Endothelial cell of coronary artery (primary cell): ENCODE measurements around the gene SMARCA4. TPM values are rescaled to one million over a fixed set of nuclear protein-coding genes. Genes with fewer than 3 reads are reported as not detected.

Source experiments
- total RNA-seq: library from RNA; depleted of rRNA; stranded (reverse); fragments of >200 nt; gene quantifications from 2 replicates; pipeline ENCODE4 v1.2.3, GENCODE V29; 2014

SMARCA4 gene
- total RNA-seq: 91.1 and 95.7 TPM in 2 replicates

GRCh38 chr19:10960314-10961072 lies at the start of gene SMARCA4:
Gene SMARCA4, plus strand, starts transcription at chr19:10961030. Its CDS starts 23,122 bp downstream, at chr19:10984152.

GRCh38 chr19:10928563-10929401 lies 32.0 kb upstream of the SMARCA4 start, which contains the start of the genes TIMM29 and YIPF2:
Gene TIMM29, plus strand, starts transcription at chr19:10928811. Its CDS starts 12 bp downstream, at chr19:10928823.
Gene YIPF2, minus strand, starts transcription at chr19:10928639. Its CDS starts 229 bp downstream, at chr19:10928410.

GRCh38 chr19:11089254-11090013 lies 128.6 kb downstream of the SMARCA4 start, which contains the start of gene LDLR:
Gene LDLR, plus strand, starts transcription at chr19:11089463. Its CDS starts 86 bp downstream, at chr19:11089549.

Other genes with a start within 250 kb of the SMARCA4 start
- gene DNM2, start 243.0 kb upstream of the SMARCA4 start, total RNA-seq: 106 and 132 TPM in 2 replicates
- 33.9 and 42.6 TPM in 2 replicates for gene TMED1, start 124.8 kb upstream of the SMARCA4 start, total RNA-seq
- 0.28 TPM in 1 of 2 replicates, not detected in the other for gene C19orf38, start 112.6 kb upstream of the SMARCA4 start, total RNA-seq
- 25.3 and 26.6 TPM in 2 replicates for gene CARM1, start 89.5 kb upstream of the SMARCA4 start, total RNA-seq
- 69.6 and 75.9 TPM in 2 replicates for gene YIPF2, start 32.4 kb upstream of the SMARCA4 start, total RNA-seq
- 24.2 and 27.0 TPM in 2 replicates for gene TIMM29, start 32.2 kb upstream of the SMARCA4 start, total RNA-seq
- 49.6 and 58.1 TPM in 2 replicates for gene LDLR, start 128.4 kb downstream of the SMARCA4 start, total RNA-seq
- 37.4 and 77.4 TPM in 2 replicates for gene SPC24, start 194.8 kb downstream of the SMARCA4 start, total RNA-seq
- gene KANK2, start 236.5 kb downstream of the SMARCA4 start, total RNA-seq: 43.2 and 105 TPM in 2 replicates